ENCODE results near the gene GPR87. TPM values are rescaled to one million over a fixed set of nuclear protein-coding genes. Genes with fewer than 3 reads are reported as not detected.

The GPR87 gene
- total RNA-seq, 2 experiments from 2014 or later = not detected

DNA sequence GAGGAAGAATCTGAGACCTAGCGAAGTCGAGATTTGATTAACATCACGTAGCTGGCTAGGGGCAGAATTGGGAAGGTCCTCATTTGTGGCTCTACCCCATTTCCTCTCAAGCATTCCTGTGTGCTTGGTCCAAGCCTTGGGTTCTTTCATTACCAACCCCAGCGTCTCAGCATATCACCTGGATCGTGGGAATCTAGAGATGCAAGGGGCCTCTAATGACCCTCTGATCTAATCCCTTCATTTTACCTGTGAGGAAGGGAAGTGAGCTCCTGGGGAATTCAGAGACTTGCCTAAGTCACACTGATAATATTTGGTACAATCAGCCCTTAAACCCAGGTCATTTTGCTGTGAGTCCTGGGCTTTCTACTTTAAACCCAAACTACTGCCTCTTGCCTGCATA, 2.0 kb downstream of the GPR87 start:
- Mint-ChIP-seq H3K27me3 (ENCODE audit: low read depth) (no peaks in the 10 kb centered on the region), H3K36me3 (ENCODE audit: low read depth) (no peaks in the 10 kb centered on the region), H3K4me1 (ENCODE audit: low read depth) (peaks cover 5% of the 10 kb centered on the region), H3K4me3 (no peak overlapping the region), H3K9me3 (ENCODE audit: insufficient read depth) (no peaks in the 10 kb centered on the region), H3K27ac (no peak overlapping the region)
- ChIA-PET POLR2A (no interaction called here), CTCF (no interaction called here)
- DNase-seq (no peak), ATAC-seq (no peak)

DNA sequence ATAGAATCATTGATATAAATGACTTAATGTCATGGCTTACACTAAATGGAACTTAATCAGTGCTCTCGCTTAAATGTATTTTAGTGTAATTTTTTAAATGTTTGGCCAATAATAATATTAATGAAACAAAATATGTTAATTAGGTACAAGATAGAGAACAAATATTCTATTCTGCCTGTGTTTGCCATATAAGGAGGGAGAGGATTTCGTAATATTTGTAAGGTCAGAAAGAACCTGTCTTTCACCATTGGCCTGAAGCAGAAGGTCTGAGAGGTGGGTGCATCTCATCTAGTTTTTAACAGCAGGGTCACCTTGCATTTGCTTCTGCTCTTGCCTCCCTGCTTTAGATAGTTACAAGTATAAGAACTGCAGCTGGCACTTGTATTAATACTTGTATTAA, 2.5 kb downstream of the GPR87 start:
- no peak for ATAC-seq
- CTCF ChIA-PET = interaction anchor here (0.6 to 1.0 kb wide), 2 partner anchors 14 to 78 kb away, joined by 4 read pairs; no protein-coding TSS in a partner anchor
- H3K27ac Mint-ChIP-seq = no peak overlapping the region
- H3K36me3 Mint-ChIP-seq (ENCODE audit: low read depth) = no peaks in the 10 kb centered on the region
- H3K9me3 Mint-ChIP-seq (ENCODE audit: insufficient read depth) = no peaks in the 10 kb centered on the region
- H3K4me1 Mint-ChIP-seq (ENCODE audit: low read depth) = peaks cover 5% of the 10 kb centered on the region
- POLR2A ChIA-PET = no interaction called here
- no peaks in the 10 kb centered on the region for H3K27me3 Mint-ChIP-seq (ENCODE audit: low read depth)
- no peak overlapping the region for H3K4me3 Mint-ChIP-seq
- DNase-seq = no peak

DNA sequence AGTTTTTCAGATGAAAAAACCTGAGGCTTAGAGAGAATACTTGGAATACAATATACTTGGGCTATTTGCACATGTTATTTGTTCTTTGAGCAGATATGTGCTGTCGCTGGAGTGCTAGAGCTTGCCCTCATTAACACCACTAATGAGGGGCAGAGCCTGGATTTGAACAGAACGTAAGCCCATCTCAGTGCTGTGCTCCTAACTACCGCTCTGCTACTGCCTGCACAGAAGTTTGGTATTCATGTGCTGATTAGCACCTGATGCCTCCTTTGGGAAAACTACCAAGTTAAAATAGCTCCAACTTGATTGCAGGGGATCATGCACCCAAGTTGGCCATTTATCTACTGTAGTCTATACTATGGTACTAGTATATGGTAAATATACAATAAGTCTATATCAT, 3.6 kb downstream of the GPR87 start:
- ChIA-PET CTCF (no interaction called here), POLR2A (no interaction called here)
- H3K27ac Mint-ChIP-seq = no peak overlapping the region
- no peaks in the 10 kb centered on the region for H3K27me3 Mint-ChIP-seq (ENCODE audit: low read depth)
- no peaks in the 10 kb centered on the region for H3K9me3 Mint-ChIP-seq (ENCODE audit: insufficient read depth)
- no peak overlapping the region for H3K4me3 Mint-ChIP-seq
- no peak for DNase-seq
- H3K36me3 Mint-ChIP-seq (ENCODE audit: low read depth) = no peaks in the 10 kb centered on the region
- H3K4me1 Mint-ChIP-seq (ENCODE audit: low read depth) = peaks cover 5% of the 10 kb centered on the region
- ATAC-seq = no peak

DNA sequence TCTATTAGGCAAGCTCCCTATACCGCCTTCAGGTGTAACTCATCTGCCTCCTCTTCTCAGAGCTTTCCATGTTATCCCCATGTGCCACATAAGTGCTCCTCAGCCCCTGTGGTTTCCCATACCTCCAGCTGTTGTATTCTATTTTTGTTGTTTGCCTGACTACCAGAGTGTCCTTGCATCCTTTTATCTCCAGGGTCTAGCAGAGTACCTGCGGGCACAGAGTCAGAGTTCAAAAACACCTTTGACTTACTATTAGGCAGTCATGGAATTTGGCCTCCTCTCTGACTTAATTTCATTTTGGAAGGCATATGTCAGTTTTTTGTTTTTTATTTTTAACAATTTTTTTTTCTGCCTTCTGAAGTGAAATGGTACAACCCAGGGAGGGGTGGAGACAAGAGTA, 7.1 kb downstream of the GPR87 start:
- Mint-ChIP-seq H3K27me3 (ENCODE audit: low read depth) (no peaks in the 10 kb centered on the region), H3K9me3 (ENCODE audit: insufficient read depth) (no peaks in the 10 kb centered on the region), H3K27ac (no peak overlapping the region), H3K4me3 (no peak overlapping the region), H3K36me3 (ENCODE audit: low read depth) (no peaks in the 10 kb centered on the region), H3K4me1 (ENCODE audit: low read depth) (peaks cover 13% of the 10 kb centered on the region)
- POLR2A ChIA-PET = no interaction called here
- no peak for ATAC-seq
- DNase-seq = no peak
- CTCF ChIA-PET = interaction anchor here (1.1 to 1.5 kb wide), 2 partner anchors 9 to 19 kb away, joined by 3 to 4 read pairs; no protein-coding TSS in a partner anchor

DNA sequence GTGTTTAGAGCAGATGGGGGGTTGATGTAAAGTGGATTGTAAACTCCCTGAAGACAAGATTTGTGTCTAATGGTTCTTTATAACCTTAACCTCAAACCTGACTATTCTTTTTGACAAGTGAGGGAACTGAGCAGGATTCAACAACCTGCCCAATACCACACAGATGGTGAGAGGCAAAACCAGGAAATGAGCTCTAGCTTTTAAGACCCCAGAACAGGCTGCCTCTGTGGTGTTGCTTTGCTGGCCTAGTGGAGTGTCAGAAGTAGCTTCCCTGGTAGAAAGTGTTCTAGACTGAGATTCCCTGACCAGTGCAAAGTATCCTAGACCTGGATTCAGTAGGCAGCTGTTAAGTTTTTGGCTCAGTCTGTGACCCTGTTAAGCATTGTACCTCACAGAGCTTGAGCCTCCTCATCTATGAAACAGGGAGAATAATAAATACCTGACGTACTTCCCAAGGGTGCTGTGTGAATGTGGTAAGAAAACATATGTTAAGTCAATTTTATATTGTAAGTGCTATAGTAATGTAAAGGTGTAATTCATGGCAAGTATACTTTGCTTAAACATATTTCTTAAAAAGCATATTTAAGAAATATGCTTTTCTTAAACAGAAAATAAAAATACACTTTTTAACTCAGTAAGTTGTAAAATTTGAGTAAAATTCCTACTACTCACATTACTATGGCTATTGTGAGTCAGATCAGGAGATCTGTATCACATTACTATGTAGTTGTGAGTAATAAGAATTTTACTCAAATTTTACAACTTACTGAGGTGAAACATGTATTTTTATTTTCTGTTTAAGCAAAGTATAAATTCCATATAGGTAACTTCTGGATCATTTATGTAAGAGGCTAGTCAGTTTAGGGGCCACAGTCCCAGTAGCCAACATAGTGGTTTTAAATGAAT, 8.8 kb downstream of the GPR87 start:
- Mint-ChIP-seq H3K27me3 (ENCODE audit: low read depth) (peaks cover 3% of the 10 kb centered on the region), H3K4me3 (no peak overlapping the region), H3K36me3 (ENCODE audit: low read depth) (no peaks in the 10 kb centered on the region), H3K27ac (no peak overlapping the region), H3K9me3 (ENCODE audit: insufficient read depth) (no peaks in the 10 kb centered on the region), H3K4me1 (ENCODE audit: low read depth) (peaks cover 13% of the 10 kb centered on the region)
- ChIA-PET CTCF (interaction anchor here (0.6 to 4.4 kb wide), 3 partner anchors 20 to 139 kb away, joined by 3 to 26 read pairs (median 3); partner anchors contain the start of gene P2RY13), POLR2A (no interaction called here)
- no peak for DNase-seq
- no peak for ATAC-seq

DNA sequence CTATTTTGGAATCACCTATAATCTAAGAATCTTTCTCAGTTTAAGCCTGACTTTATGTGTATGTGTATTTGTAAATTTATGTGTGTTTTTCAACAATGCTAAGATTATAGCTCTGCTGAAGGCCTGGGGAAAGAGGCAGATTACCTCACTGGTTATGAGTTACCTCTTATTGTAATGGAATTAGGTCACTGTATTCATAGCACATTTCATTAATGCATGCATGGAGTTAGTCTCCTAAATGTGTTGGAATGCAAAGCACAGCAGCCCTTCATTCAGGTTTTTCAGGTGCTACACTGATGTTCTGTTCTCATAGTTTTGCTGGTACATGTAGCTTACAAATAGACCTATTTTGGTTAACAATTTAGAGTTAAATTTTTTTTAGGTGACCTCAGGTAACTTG, 9.5 kb downstream of the GPR87 start:
- ChIA-PET POLR2A (no interaction called here), CTCF (interaction anchor here (0.6 to 4.4 kb wide), 5 partner anchors 20 to 139 kb away, joined by 3 to 26 read pairs (median 3); partner anchors contain the start of gene P2RY13)
- ATAC-seq (no peak), DNase-seq (no peak)
- Mint-ChIP-seq H3K4me3 (no peak overlapping the region), H3K27ac (no peak overlapping the region), H3K36me3 (ENCODE audit: low read depth) (no peaks in the 10 kb centered on the region), H3K27me3 (ENCODE audit: low read depth) (peaks cover 6% of the 10 kb centered on the region), H3K4me1 (ENCODE audit: low read depth) (peaks cover 13% of the 10 kb centered on the region), H3K9me3 (ENCODE audit: insufficient read depth) (no peaks in the 10 kb centered on the region)

DNA sequence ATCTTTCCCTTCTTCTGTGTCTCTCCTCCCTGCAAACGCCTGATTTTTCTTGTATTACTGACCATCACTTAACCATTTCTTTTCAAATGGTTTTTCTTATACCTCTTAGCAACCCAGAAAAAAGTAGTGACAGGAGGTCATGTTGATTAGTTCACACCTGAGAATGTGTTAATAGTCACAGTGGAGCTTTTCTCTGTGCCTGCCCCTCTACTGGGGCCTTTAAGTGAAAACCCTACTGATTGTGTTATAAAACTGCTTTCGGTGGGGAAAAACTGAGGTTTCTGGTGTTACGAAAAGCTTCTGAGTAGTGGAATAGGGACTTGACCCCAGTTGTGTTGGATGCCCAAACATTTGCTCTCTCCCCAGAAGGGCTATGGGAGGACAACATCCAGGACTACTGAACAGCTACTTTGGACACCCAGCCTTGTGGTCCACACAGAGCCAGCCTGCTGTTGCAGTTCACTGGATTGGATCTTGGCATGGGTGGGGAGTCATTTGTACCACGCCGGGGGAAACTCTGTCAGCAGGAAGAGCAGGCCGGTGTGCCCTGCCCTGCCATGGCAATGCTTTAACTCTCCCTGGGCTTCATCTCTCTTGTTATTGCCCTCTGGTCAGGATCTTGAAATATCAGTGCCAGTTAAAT, 10.3 kb downstream of the GPR87 start:
- no peak overlapping the region for H3K4me3 Mint-ChIP-seq
- DNase-seq (no peak), ATAC-seq (no peak)
- ChIA-PET CTCF (interaction anchor here (0.6 to 4.4 kb wide), 6 partner anchors 21 to 160 kb away, joined by 3 to 26 read pairs (median 3); partner anchors contain the start of gene P2RY13), POLR2A (no interaction called here)
- H3K27ac Mint-ChIP-seq = no peak overlapping the region
- no peaks in the 10 kb centered on the region for H3K36me3 Mint-ChIP-seq (ENCODE audit: low read depth)
- H3K9me3 Mint-ChIP-seq (ENCODE audit: insufficient read depth) = no peaks in the 10 kb centered on the region
- peaks cover 10% of the 10 kb centered on the region for H3K27me3 Mint-ChIP-seq (ENCODE audit: low read depth)
- peaks cover 13% of the 10 kb centered on the region for H3K4me1 Mint-ChIP-seq (ENCODE audit: low read depth)

DNA sequence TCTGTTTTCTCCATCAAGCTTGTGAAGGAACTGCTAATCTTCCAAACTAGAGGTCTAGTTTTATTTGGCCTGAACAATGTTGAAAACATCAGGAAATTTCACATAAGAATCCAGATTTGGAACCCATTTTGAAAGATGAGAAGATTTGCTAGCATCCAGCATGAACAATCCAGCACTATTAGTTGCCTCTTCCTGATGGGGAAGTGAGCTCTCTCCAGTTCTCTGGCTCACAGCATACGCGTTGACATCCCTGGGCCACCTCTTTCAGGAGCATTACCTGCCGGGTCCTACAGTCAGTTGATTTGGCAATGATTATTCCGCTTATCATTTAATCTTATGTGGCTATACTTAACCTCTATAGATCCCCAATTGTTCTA, 10.9 kb downstream of the GPR87 start:
- DNase-seq = no peak
- Mint-ChIP-seq H3K27ac (no peak overlapping the region), H3K4me1 (ENCODE audit: low read depth) (peaks cover 13% of the 10 kb centered on the region), H3K4me3 (no peak overlapping the region), H3K36me3 (ENCODE audit: low read depth) (no peaks in the 10 kb centered on the region), H3K27me3 (ENCODE audit: low read depth) (peaks cover 10% of the 10 kb centered on the region), H3K9me3 (ENCODE audit: insufficient read depth) (no peaks in the 10 kb centered on the region)
- ChIA-PET CTCF (interaction anchor here (0.6 to 4.4 kb wide), 4 partner anchors 22 to 159 kb away, joined by 3 to 26 read pairs (median 4); partner anchors contain the start of gene P2RY13), POLR2A (no interaction called here)
- ATAC-seq = no peak

DNA sequence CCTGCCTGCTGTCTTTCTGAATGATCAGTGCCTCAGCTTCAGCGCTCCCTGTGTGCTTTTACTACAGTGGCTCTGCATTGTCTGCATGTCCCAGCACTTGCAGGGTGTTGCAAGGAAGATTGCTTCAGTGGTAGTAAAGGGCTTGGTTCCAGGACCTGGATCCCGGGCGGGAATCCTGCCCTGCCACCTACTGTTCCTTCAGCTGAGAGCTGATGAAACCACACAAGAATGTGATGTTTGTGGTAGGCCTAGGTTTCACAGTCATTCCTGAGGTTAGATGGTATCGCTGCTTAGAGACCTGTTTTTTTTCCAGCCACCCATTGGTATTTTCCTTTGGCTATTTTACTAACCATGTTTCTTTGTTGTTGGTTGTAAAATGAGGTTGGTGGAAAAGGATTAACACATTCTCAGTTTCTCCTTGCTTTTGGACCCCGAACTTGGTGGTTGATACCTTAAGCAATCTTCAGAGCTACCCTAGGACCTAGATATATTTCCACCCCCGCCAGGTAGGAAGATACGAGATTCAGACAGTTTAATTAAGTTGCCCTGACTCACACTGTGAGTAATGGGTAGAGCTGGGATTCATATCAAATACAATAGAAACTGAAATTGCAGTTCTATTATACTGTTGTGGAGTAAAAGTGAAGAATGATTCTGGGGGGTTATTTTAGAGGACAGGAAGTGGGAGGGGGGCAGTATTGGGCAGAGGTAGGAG, 11.4 kb downstream of the GPR87 start:
- no peak overlapping the region for H3K27ac Mint-ChIP-seq
- CTCF ChIA-PET = interaction anchor here (1.0 to 4.4 kb wide), 4 partner anchors 22 to 137 kb away, joined by 3 to 26 read pairs (median 4); partner anchors contain the start of gene P2RY13
- peaks cover 10% of the 10 kb centered on the region for H3K27me3 Mint-ChIP-seq (ENCODE audit: low read depth)
- no peak overlapping the region for H3K4me3 Mint-ChIP-seq
- H3K9me3 Mint-ChIP-seq (ENCODE audit: insufficient read depth) = no peaks in the 10 kb centered on the region
- no peak for DNase-seq
- POLR2A ChIA-PET = interaction anchor here (0.6 kb wide), 2 partner anchors 154 to 782 kb away, joined by 3 read pairs; no protein-coding TSS in a partner anchor
- ATAC-seq = peak; percentile 60
- H3K36me3 Mint-ChIP-seq (ENCODE audit: low read depth) = no peaks in the 10 kb centered on the region
- peaks cover 13% of the 10 kb centered on the region for H3K4me1 Mint-ChIP-seq (ENCODE audit: low read depth)

DNA sequence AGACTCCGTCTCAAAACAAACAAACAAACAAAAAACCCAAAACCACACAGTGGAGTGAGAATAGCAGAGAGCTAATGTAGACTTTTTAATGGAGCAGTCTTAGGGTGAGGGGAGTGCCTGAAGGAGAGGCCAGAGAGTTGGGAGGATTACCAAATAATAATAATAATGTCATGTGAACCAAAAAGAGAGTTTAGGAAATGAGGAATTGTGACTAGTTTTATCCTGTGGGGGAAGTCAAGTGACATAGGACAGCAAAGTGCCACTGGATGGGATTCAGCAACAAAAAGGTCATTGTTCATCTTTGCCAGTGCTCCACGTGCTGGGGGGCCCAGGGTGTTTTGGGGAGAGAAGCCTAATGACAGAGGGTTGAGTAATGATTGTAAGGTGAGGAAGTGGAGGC, 12.9 kb downstream of the GPR87 start:
- ATAC-seq (no peak), DNase-seq (no peak)
- CTCF ChIA-PET = interaction anchor here (4.4 kb wide), 1 partner anchor 24 kb away, joined by 26 read pairs; the partner anchor contains the start of gene P2RY13
- no peaks in the 10 kb centered on the region for H3K36me3 Mint-ChIP-seq (ENCODE audit: low read depth)
- POLR2A ChIA-PET = no interaction called here
- H3K4me1 Mint-ChIP-seq (ENCODE audit: low read depth) = peaks cover 13% of the 10 kb centered on the region
- H3K9me3 Mint-ChIP-seq (ENCODE audit: insufficient read depth) = no peaks in the 10 kb centered on the region
- H3K4me3 Mint-ChIP-seq = no peak overlapping the region
- H3K27ac Mint-ChIP-seq = peak overlapping the region; percentile 36
- H3K27me3 Mint-ChIP-seq (ENCODE audit: low read depth) = peaks cover 13% of the 10 kb centered on the region

DNA sequence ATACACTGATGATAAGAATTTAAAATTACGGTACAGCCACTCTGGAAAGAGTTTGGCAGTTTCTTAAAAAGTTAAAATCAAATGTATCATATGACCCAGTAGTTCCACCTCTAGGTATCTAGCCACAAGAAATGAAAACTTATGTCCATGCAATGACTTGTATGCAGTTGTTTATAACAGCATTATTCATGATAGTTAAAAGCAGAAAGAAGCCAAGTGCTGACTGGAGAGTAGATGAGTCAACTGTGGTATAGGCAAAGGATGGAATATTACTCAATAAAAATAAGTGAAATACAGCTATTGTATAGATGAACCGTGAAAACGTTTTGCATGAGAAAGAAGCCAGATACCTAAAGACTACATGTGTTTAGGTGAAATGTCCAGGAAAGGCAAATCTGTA, 14.8 kb downstream of the GPR87 start:
- ATAC-seq (no peak), DNase-seq (no peak)
- Mint-ChIP-seq H3K4me3 (no peak overlapping the region), H3K36me3 (ENCODE audit: low read depth) (no peaks in the 10 kb centered on the region), H3K27ac (no peak overlapping the region), H3K27me3 (ENCODE audit: low read depth) (peaks cover 24% of the 10 kb centered on the region), H3K4me1 (ENCODE audit: low read depth) (peaks cover 13% of the 10 kb centered on the region), H3K9me3 (ENCODE audit: insufficient read depth) (no peaks in the 10 kb centered on the region)
- POLR2A ChIA-PET = no interaction called here
- CTCF ChIA-PET = no interaction called here

Measured in activated CD8-positive, alpha-beta T cell treated with anti-CD3 and anti-CD28 coated beads, Interleukin-2, amount 10 ng/mL, durations not matched to agents 7 days and 5 days (primary cell).